HG03439 (cell line): ENCODE results near the gene DENND10.

ENCODE experiments used
- ATAC-seq: cut with Tn5 transposase; IDR thresholded peaks from one replicate; pipeline ENCODE4 v1.9.1; 2021; ENCODE audit warnings: mild to moderate bottlenecking, moderate library complexity; ENCODE audit not compliant: unreplicated experiment

DENND10 gene

GRCh38 chr10:119103903-119104653 is at the start of gene DENND10:
Gene DENND10 (plus strand): TSS chr10:119104113. CDS start chr10:119104143, 30 bp downstream.
- peak; percentile 73 for ATAC-seq

GRCh38 chr10:119055472-119055871 is 48.4 kb upstream of the DENND10 start:
- ATAC-seq = no peak

GRCh38 chr10:119058010-119058409 is 45.9 kb upstream of the DENND10 start:
- ATAC-seq = no peak

- ATAC-seq = no peak
These were observed 44.4 kb upstream of the DENND10 start for GRCh38 chr10:119059557-119059956.

- no peak for ATAC-seq
These were observed 43.8 kb upstream of the DENND10 start for GRCh38 chr10:119060107-119060506.

GRCh38 chr10:119061352-119061751 is 42.6 kb upstream of the DENND10 start:
- no peak for ATAC-seq

- ATAC-seq = no peak
These were observed 42.0 kb upstream of the DENND10 start for GRCh38 chr10:119061926-119062325.

- no peak for ATAC-seq
These were observed 33.3 kb upstream of the DENND10 start for GRCh38 chr10:119070395-119071165.

- ATAC-seq = no peak
These were observed 30.3 kb upstream of the DENND10 start for GRCh38 chr10:119073584-119073983.

- ATAC-seq = no peak
These were observed 25.3 kb upstream of the DENND10 start for GRCh38 chr10:119078422-119079179.

- peak; percentile 55 for ATAC-seq
These were observed 24.1 kb upstream of the DENND10 start for GRCh38 chr10:119079599-119080520.

GRCh38 chr10:119080521-119081259 is 23.2 kb upstream of the DENND10 start, which contains the start of gene EIF3A:
Gene EIF3A (minus strand): TSS chr10:119080817. CDS start chr10:119080676, 141 bp downstream.
- ATAC-seq = peak; percentile 75

GRCh38 chr10:119084896-119085295 is 19.0 kb upstream of the DENND10 start:
- no peak for ATAC-seq

GRCh38 chr10:119087271-119087882 is 16.5 kb upstream of the DENND10 start:
- no peak for ATAC-seq

- ATAC-seq = no peak
These were observed 13.7 kb upstream of the DENND10 start for GRCh38 chr10:119090026-119090795.

GRCh38 chr10:119090968-119091367 is 12.9 kb upstream of the DENND10 start:
- ATAC-seq = no peak

GRCh38 chr10:119095640-119096039 is 8.3 kb upstream of the DENND10 start:
- no peak for ATAC-seq
